Measurements from ENCODE around the gene PRKD1. TPM values are rescaled to one million over a fixed set of nuclear protein-coding genes. Genes with fewer than 3 reads are reported as not detected.

PRKD1 gene
- total RNA-seq, 1 donor = 28.6 TPM

- no peaks in the 10 kb centered on the region for H3K27me3 ChIP-seq (ENCODE audit: insufficient read depth, low read length)
- no peak overlapping the region for H3K27ac ChIP-seq (ENCODE audit: low read depth, low read length)
- peaks cover 62% of the 10 kb centered on the region for H3K79me2 ChIP-seq (ENCODE audit: insufficient read depth, low read length)
- no peaks in the 10 kb centered on the region for H3K9me3 ChIP-seq (ENCODE audit: low read depth, low read length)
- H3K4me3 ChIP-seq (ENCODE audit: insufficient read depth, low read length) = no peak overlapping the region
- no peaks in the 10 kb centered on the region for H3K36me3 ChIP-seq (ENCODE audit: insufficient read depth, low read length)
- peaks cover 53% of the 10 kb centered on the region for H4K20me1 ChIP-seq (ENCODE audit: insufficient read depth, low read length)
- DNase-seq (ENCODE audit: insufficient read length, low spot score, missing footprints) = no peak
- no peak overlapping the region for H2AFZ ChIP-seq (ENCODE audit: low read length)
- TF ChIP-seq CTCF (IDR thresholded peaks at IDR 0.05; ENCODE audit: extremely low read depth, low read depth, low read length) = no peak
- H3K4me2 ChIP-seq (ENCODE audit: insufficient read depth, low read length) = no peak overlapping the region
- H3K4me1 ChIP-seq (ENCODE audit: insufficient read depth, low read length) = peaks cover 7% of the 10 kb centered on the region
Measured at GRCh38 chr14:29810064-29810463, 117.6 kb downstream of the PRKD1 start.

GRCh38 chr14:29806124-29806517, 121.5 kb downstream of the PRKD1 start:
- Histone ChIP-seq H2AFZ (ENCODE audit: low read length) (no peak overlapping the region), H3K27me3 (ENCODE audit: insufficient read depth, low read length) (no peaks in the 10 kb centered on the region), H3K4me3 (ENCODE audit: insufficient read depth, low read length) (no peak overlapping the region), H4K20me1 (ENCODE audit: insufficient read depth, low read length) (peaks cover 40% of the 10 kb centered on the region), H3K4me2 (ENCODE audit: insufficient read depth, low read length) (no peak overlapping the region), H3K9me3 (ENCODE audit: low read depth, low read length) (no peaks in the 10 kb centered on the region), H3K4me1 (ENCODE audit: insufficient read depth, low read length) (peaks cover 7% of the 10 kb centered on the region), H3K27ac (ENCODE audit: low read depth, low read length) (no peak overlapping the region), H3K79me2 (ENCODE audit: insufficient read depth, low read length) (peaks cover 60% of the 10 kb centered on the region), H3K36me3 (ENCODE audit: insufficient read depth, low read length) (no peaks in the 10 kb centered on the region)
- no peak for TF ChIP-seq CTCF (IDR thresholded peaks at IDR 0.05; ENCODE audit: extremely low read depth, low read depth, low read length)
- DNase-seq (ENCODE audit: insufficient read length, low spot score, missing footprints) = no peak

GRCh38 chr14:29805415-29806123, 122.1 kb downstream of the PRKD1 start:
- H3K4me2 ChIP-seq (ENCODE audit: insufficient read depth, low read length) = no peak overlapping the region
- peak; percentile 39 for DNase-seq (ENCODE audit: insufficient read length, low spot score, missing footprints)
- H4K20me1 ChIP-seq (ENCODE audit: insufficient read depth, low read length) = peaks cover 35% of the 10 kb centered on the region
- no peak for TF ChIP-seq CTCF (IDR thresholded peaks at IDR 0.05; ENCODE audit: extremely low read depth, low read depth, low read length)
- no peak overlapping the region for H3K27ac ChIP-seq (ENCODE audit: low read depth, low read length)
- no peak overlapping the region for H3K4me3 ChIP-seq (ENCODE audit: insufficient read depth, low read length)
- H3K36me3 ChIP-seq (ENCODE audit: insufficient read depth, low read length) = no peaks in the 10 kb centered on the region
- H2AFZ ChIP-seq (ENCODE audit: low read length) = no peak overlapping the region
- H3K4me1 ChIP-seq (ENCODE audit: insufficient read depth, low read length) = peaks cover 7% of the 10 kb centered on the region
- H3K27me3 ChIP-seq (ENCODE audit: insufficient read depth, low read length) = no peaks in the 10 kb centered on the region
- H3K9me3 ChIP-seq (ENCODE audit: low read depth, low read length) = no peaks in the 10 kb centered on the region
- peaks cover 58% of the 10 kb centered on the region for H3K79me2 ChIP-seq (ENCODE audit: insufficient read depth, low read length)

- peaks cover 58% of the 10 kb centered on the region for H3K79me2 ChIP-seq (ENCODE audit: insufficient read depth, low read length)
- no peaks in the 10 kb centered on the region for H3K27me3 ChIP-seq (ENCODE audit: insufficient read depth, low read length)
Measured at GRCh38 chr14:29804481-29805266, 123.0 kb downstream of the PRKD1 start.

More at GRCh38 chr14:29804481-29805266, 123.0 kb downstream of the PRKD1 start:
- Histone ChIP-seq H2AFZ (ENCODE audit: low read length) (no peak overlapping the region), H3K9me3 (ENCODE audit: low read depth, low read length) (no peaks in the 10 kb centered on the region), H3K4me1 (ENCODE audit: insufficient read depth, low read length) (peaks cover 7% of the 10 kb centered on the region), H3K36me3 (ENCODE audit: insufficient read depth, low read length) (no peaks in the 10 kb centered on the region), H3K4me2 (ENCODE audit: insufficient read depth, low read length) (no peak overlapping the region), H3K4me3 (ENCODE audit: insufficient read depth, low read length) (no peak overlapping the region), H3K27ac (ENCODE audit: low read depth, low read length) (no peak overlapping the region), H4K20me1 (ENCODE audit: insufficient read depth, low read length) (peaks cover 33% of the 10 kb centered on the region)
- TF ChIP-seq CTCF (IDR thresholded peaks at IDR 0.05; ENCODE audit: extremely low read depth, low read depth, low read length) = no peak
- no peak for DNase-seq (ENCODE audit: insufficient read length, low spot score, missing footprints)
